Renal cortex interstitium (tissue), 15 donors: Measurements from ENCODE around the gene TRMT2A. TPM values are rescaled to one million over a fixed set of nuclear protein-coding genes. Genes with fewer than 3 reads are reported as not detected.
"Not testable (repeated sequence)": the region's sequence is repeated elsewhere in the genome, so short reads cannot be mapped to it uniquely, and the experiment has no call there.

Experiments used
- DNase-seq, 11 donors: peaks; one replicate each; pipeline ENCODE4 v3.0.0-alpha.2; 2013; ENCODE audit warnings: low read depth in 9 of 11, low spot score in 4 of 11; ENCODE audit errors: extremely low read depth in 1 of 11
- long read RNA-seq, 16 experiments: transcript quantifications; one replicate each; lab custom pipeline, GENCODE V29; 2026
- polyA plus RNA-seq, 3 donors: library from polyadenylated mRNA; unstranded; fragments of 120-200 nt; gene quantifications; one replicate each; pipeline ENCODE4 v1.2.1, GENCODE V29; 2013; ENCODE audit not compliant: insufficient read length in 3 of 3

TRMT2A gene
- polyA plus RNA-seq, result 10 to 100 TPM; 46.5 to 57.3 (median 55.3) TPM
- long read RNA-seq, donor 1, partial matches to known transcripts, result 205 of 306 reads
- long read RNA-seq, donor 1, other reads (novel, unspliced or antisense), result 93 of 306 reads
- long read RNA-seq, donor 2, partial matches to known transcripts, result 0 of 4 reads
- long read RNA-seq, donor 2, other reads (novel, unspliced or antisense), result 0 of 4 reads
- long read RNA-seq, donor 3, transcript TRMT2A-201 (12 exons, 2,964 nt), result major isoform, 5 of 9 reads
- long read RNA-seq, donor 3, partial matches to known transcripts, result 0 of 9 reads
- long read RNA-seq, donor 3, other reads (novel, unspliced or antisense), result 0 of 9 reads
- long read RNA-seq, donor 4, partial matches to known transcripts, result 5 of 7 reads
- long read RNA-seq, donor 4, other reads (novel, unspliced or antisense), result 0 of 7 reads
- long read RNA-seq, donor 5, partial matches to known transcripts, result 5 of 17 reads
- long read RNA-seq, donor 5, other reads (novel, unspliced or antisense), result 0 of 17 reads
- long read RNA-seq, donor 6, partial matches to known transcripts, result 0 of 1 reads
- long read RNA-seq, donor 6, other reads (novel, unspliced or antisense), result 0 of 1 reads
- long read RNA-seq, donor 7, partial matches to known transcripts, result 0 of 9 reads
- long read RNA-seq, donor 7, other reads (novel, unspliced or antisense), result 0 of 9 reads
- long read RNA-seq, donor 8, transcript TRMT2A-201 (12 exons, 2,964 nt), result major isoform, 5 of 572 reads
- long read RNA-seq, donor 8, partial matches to known transcripts, result 391 of 572 reads
- long read RNA-seq, donor 8, other reads (novel, unspliced or antisense), result 169 of 572 reads
- long read RNA-seq, donor 9, transcript TRMT2A-201 (12 exons, 2,964 nt), result major isoform, 5 of 6 reads
- long read RNA-seq, donor 9, partial matches to known transcripts, result 0 of 6 reads
- long read RNA-seq, donor 9, other reads (novel, unspliced or antisense), result 0 of 6 reads
- long read RNA-seq, donor 10, partial matches to known transcripts, result 6 of 12 reads
- long read RNA-seq, donor 10, other reads (novel, unspliced or antisense), result 0 of 12 reads
- long read RNA-seq, donor 11, partial matches to known transcripts, result 0 of 8 reads
- long read RNA-seq, donor 11, other reads (novel, unspliced or antisense), result 0 of 8 reads
- long read RNA-seq, donor 12, partial matches to known transcripts, result 148 of 278 reads
- long read RNA-seq, donor 12, other reads (novel, unspliced or antisense), result 128 of 278 reads
- long read RNA-seq, donor 13, transcript TRMT2A-201 (12 exons, 2,964 nt), result major isoform, 5 of 771 reads
- long read RNA-seq, donor 13, partial matches to known transcripts, result 760 of 771 reads
- long read RNA-seq, donor 13, other reads (novel, unspliced or antisense), result 0 of 771 reads
- long read RNA-seq, donor 14, partial matches to known transcripts, result 0 of 7 reads
- long read RNA-seq, donor 14, other reads (novel, unspliced or antisense), result 0 of 7 reads
- long read RNA-seq, donor 15, partial matches to known transcripts, result 0 of 3 reads
- long read RNA-seq, donor 15, other reads (novel, unspliced or antisense), result 0 of 3 reads
- long read RNA-seq, donor 16, transcript TRMT2A-201 (12 exons, 2,964 nt), result major isoform, 13 of 30 reads
- long read RNA-seq, donor 16, partial matches to known transcripts, result 9 of 30 reads
- long read RNA-seq, donor 16, other reads (novel, unspliced or antisense), result 0 of 30 reads

- DNase-seq, result peak; percentile 90 to 99 (median 98)
These were observed at the start of gene TRMT2A for GRCh38 chr22:20116951-20117632. Gene TRMT2A, minus strand, starts transcription at chr22:20117226. Its CDS starts 320 bp downstream, at chr22:20116906.

GRCh38 chr22:20166703-20167102 lies 49.7 kb upstream of the TRMT2A start:
- DNase-seq, result no peak

- no peak for DNase-seq
These were observed 48.9 kb upstream of the TRMT2A start for GRCh38 chr22:20165913-20166312.

GRCh38 chr22:20165421-20165820 lies 48.4 kb upstream of the TRMT2A start:
- DNase-seq, result no peak

- DNase-seq, result no peak
These were observed 47.8 kb upstream of the TRMT2A start for GRCh38 chr22:20164863-20165262.

- no peak for DNase-seq
These were observed 43.0 kb upstream of the TRMT2A start for GRCh38 chr22:20160041-20160440.

GRCh38 chr22:20159531-20159930 lies 42.5 kb upstream of the TRMT2A start:
- not testable (repeated sequence) for DNase-seq

GRCh38 chr22:20159076-20159475 lies 42.0 kb upstream of the TRMT2A start:
- peak in 1 of 11 donors; percentile 16 for DNase-seq

- no peak for DNase-seq
These were observed 41.5 kb upstream of the TRMT2A start for GRCh38 chr22:20158391-20159036.

- DNase-seq, result no peak
These were observed 40.6 kb upstream of the TRMT2A start for GRCh38 chr22:20157430-20158183.

GRCh38 chr22:20156611-20157429 lies 39.8 kb upstream of the TRMT2A start:
- DNase-seq, result peak in 9 of 11 donors; percentile 53 to 79 (median 71)

- no peak for DNase-seq
These were observed 39.0 kb upstream of the TRMT2A start for GRCh38 chr22:20156042-20156389.

- DNase-seq, result no peak
These were observed 38.5 kb upstream of the TRMT2A start for GRCh38 chr22:20155330-20156041.

GRCh38 chr22:20154602-20155187 lies 37.7 kb upstream of the TRMT2A start:
- DNase-seq, result no peak

GRCh38 chr22:20153945-20154344 lies 36.9 kb upstream of the TRMT2A start:
- DNase-seq, result no peak
